T-cell (primary cell): ENCODE measurements around the gene PLXNA2. TPM values are rescaled to one million over a fixed set of nuclear protein-coding genes. Genes with fewer than 3 reads are reported as not detected.

Source experiments
- ATAC-seq, 4 experiments: fragments of 200-7000 bp in 3 of 4; fragments of 150-1000 bp in 1 of 4; cut with Tn5 transposase; replicated peaks in 1 of 4; 1 replicate in 3 of 4; 2 replicates in 1 of 4; pipeline ENCODE4 v1.10.0; 2021; ENCODE audit warnings: moderate library complexity in 3 of 4, mild to moderate bottlenecking in 2 of 4, moderate number of reproducible peaks in 1 of 4
- CTCF ChIA-PET, 2 donors: fragments of 300-600 bp; sonication (Branson Sonifier 250); formaldehyde crosslinking; loops; one replicate each; lab custom pipeline; 2022; ENCODE audit warnings: antibody characterized with exemption in 2 of 2; lab: Charles Lee
- POLR2A ChIA-PET, 2 donors: fragments of 300-600 bp; sonication (Branson Sonifier 250); formaldehyde crosslinking; loops; one replicate each; lab custom pipeline; 2022; ENCODE audit warnings: antibody characterized with exemption in 2 of 2; lab: Charles Lee
- DNase-seq, 35 experiments: peaks; one replicate each; pipeline versions ENCODE4 v3.0.0 to v3.0.0-alpha.2; 2013 to 2023
- H3K27ac ChIP-seq: one replicate; pipeline ENCODE4 v1.5.1; 2013; ENCODE audit warnings: low read length
- H3K27me3 ChIP-seq, 2 experiments: replicated peaks in 1 of 2; 1 replicate in 1 of 2; 2 replicates in 1 of 2; pipeline versions ENCODE4 v1.6.1 to v1.7.0; 2013; ENCODE audit warnings: low read length in 1 of 2, mixed read lengths in 1 of 2; ENCODE audit not compliant: control insufficient read depth in 2 of 2, insufficient read depth in 2 of 2; ENCODE audit errors: extremely low read depth in 1 of 2
- H3K36me3 ChIP-seq, 2 donors: 1 replicate in 1 of 2; 2 replicates in 1 of 2; pipeline versions ENCODE4 v1.6.1 to v1.7.0; 2013; ENCODE audit warnings: low read length in 1 of 2; ENCODE audit not compliant: control insufficient read depth in 2 of 2, insufficient read depth in 1 of 2; ENCODE audit errors: extremely low read depth in 1 of 2
- H3K4me1 ChIP-seq, 2 experiments: 1 replicate in 1 of 2; 2 replicates in 1 of 2; pipeline versions ENCODE4 v1.6.1 to v1.7.0; 2013; ENCODE audit warnings: low read length in 2 of 2, mixed read lengths in 1 of 2; ENCODE audit not compliant: insufficient read depth in 2 of 2, control insufficient read depth in 1 of 2; ENCODE audit errors: extremely low read depth in 1 of 2
- H3K4me3 ChIP-seq, 2 donors: 1 replicate in 1 of 2; 2 replicates in 1 of 2; pipeline versions ENCODE4 v1.5.1 to v1.7.0; 2013; ENCODE audit warnings: mild to moderate bottlenecking in 2 of 2, low read length in 1 of 2, moderate library complexity in 1 of 2; ENCODE audit not compliant: control insufficient read depth in 1 of 2; ENCODE audit errors: extremely low read depth in 1 of 2
- H3K9me3 ChIP-seq: 2 replicates; pipeline ENCODE4 v1.7.0; 2013
- H3K27ac Mint-ChIP-seq, 2 donors: one replicate each; pipeline ENCODE4 v1.8.0; 2020 to 2021; ENCODE audit warnings: mild to moderate bottlenecking in 2 of 2, mixed read lengths in 2 of 2
- H3K27me3 Mint-ChIP-seq, 2 donors: one replicate each; pipeline ENCODE4 v1.8.0; 2021 to 2022; ENCODE audit warnings: mixed read lengths in 2 of 2
- H3K36me3 Mint-ChIP-seq: one replicate; pipeline ENCODE4 v1.8.0; 2021; ENCODE audit warnings: mixed read lengths
- H3K4me1 Mint-ChIP-seq, 3 donors: one replicate each; pipeline ENCODE4 v1.8.0; 2020 to 2022; ENCODE audit warnings: mixed read lengths in 3 of 3, mild to moderate bottlenecking in 1 of 3
- H3K4me3 Mint-ChIP-seq, 3 donors: one replicate each; pipeline ENCODE4 v1.8.0; 2020 to 2022; ENCODE audit warnings: mild to moderate bottlenecking in 3 of 3, mixed read lengths in 3 of 3, moderate library complexity in 3 of 3
- H3K9me3 Mint-ChIP-seq, 3 donors: one replicate each; pipeline ENCODE4 v1.8.0; 2020 to 2022; ENCODE audit warnings: mixed read lengths in 3 of 3
- WGBS: methylation state at CpG from one replicate; pipeline ENCODE4 v1.1.5; 2013; ENCODE audit warnings: missing lambda C conversion rate; ENCODE audit not compliant: insufficient coverage; 5-methylcytosine and 5-hydroxymethylcytosine counted together
- total RNA-seq, 35 experiments: library from RNA in 6 of 35; stranded (reverse) in 6 of 35; fragments of 120-200 nt in 1 of 35; gene quantifications; one replicate each; pipeline versions ENCODE4 v1.2.1 to v1.2.4 and lab custom pipeline; 2013 to 2026

Gene PLXNA2
- total RNA-seq, 5 donors from 2014 or later (not counting 1 experiment from before 2014, with no cell fraction given) = 1.3 to 2.6 (median 2.2) TPM

DNA sequence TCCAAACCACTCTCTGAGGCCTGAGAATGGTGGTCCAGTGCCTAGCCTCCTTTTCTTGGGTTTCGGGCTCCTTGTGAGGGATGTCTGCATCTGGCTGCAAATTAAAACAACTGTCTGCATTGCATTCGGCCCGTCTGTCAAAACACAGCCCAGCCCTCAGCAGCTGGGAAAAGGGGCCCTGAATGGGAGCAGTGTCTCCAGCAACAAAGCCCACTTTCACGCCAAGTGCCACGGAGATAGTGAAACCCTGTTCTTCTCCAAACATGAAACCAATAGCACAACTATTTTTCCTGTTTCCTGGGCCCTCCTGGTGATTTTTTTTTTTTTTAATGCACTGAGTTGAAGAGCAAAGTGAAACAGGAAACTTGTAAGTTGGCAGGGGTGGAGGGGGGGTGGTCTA, 138.4 kb downstream of the PLXNA2 start:
- WGBS = 83% methylated on average over 3 of the region's 5 CpGs
- no peaks in the 10 kb centered on the region for H3K9me3 Mint-ChIP-seq
- CTCF ChIA-PET = interaction anchor here in 1 of 2 donors (0.6 kb wide), 1 partner anchor 1085 kb away, joined by 3 read pairs; no protein-coding TSS in a partner anchor

GRCh38 chr1:208103597-208104513, 140.3 kb downstream of the PLXNA2 start:
- WGBS = 83% methylated on average over 7 of the region's 7 CpGs

More for the DNA sequence above, 138.4 kb downstream of the PLXNA2 start:
- no peaks in the 10 kb centered on the region for H3K4me1 Mint-ChIP-seq
- Histone ChIP-seq H3K27me3 (peaks cover 0 to 10% of the 10 kb centered on the region in 2 experiments), H3K36me3 (no peaks in the 10 kb centered on the region), H3K27ac (no peak overlapping the region), H3K4me3 (no peak overlapping the region), H3K9me3 (no peaks in the 10 kb centered on the region), H3K4me1 (no peaks in the 10 kb centered on the region)
- H3K27me3 Mint-ChIP-seq = peaks cover 9 to 11% of the 10 kb centered on the region in 2 donors
- no peak for DNase-seq
- no peaks in the 10 kb centered on the region for H3K36me3 Mint-ChIP-seq
- no peak overlapping the region for H3K27ac Mint-ChIP-seq
- POLR2A ChIA-PET = no interaction called here
- no peak overlapping the region for H3K4me3 Mint-ChIP-seq
- ATAC-seq = no peak

GRCh38 chr1:208101661-208102431, 142.3 kb downstream of the PLXNA2 start:
- peaks cover 5 to 8% of the 10 kb centered on the region in 2 donors for H3K27me3 Mint-ChIP-seq
- H3K36me3 ChIP-seq = no peaks in the 10 kb centered on the region
- no peak overlapping the region for H3K27ac Mint-ChIP-seq
- WGBS = 82% methylated on average over 8 of the region's 11 CpGs
- H3K4me3 ChIP-seq = no peak overlapping the region
- H3K9me3 Mint-ChIP-seq = no peaks in the 10 kb centered on the region
- no peak for DNase-seq
- ChIA-PET POLR2A (no interaction called here), CTCF (no interaction called here)
- H3K4me1 ChIP-seq = no peaks in the 10 kb centered on the region
- H3K4me3 Mint-ChIP-seq = no peak overlapping the region
- no peaks in the 10 kb centered on the region for H3K4me1 Mint-ChIP-seq
- peaks cover 0 to 8% of the 10 kb centered on the region in 2 experiments for H3K27me3 ChIP-seq
- H3K9me3 ChIP-seq = no peaks in the 10 kb centered on the region
- ATAC-seq = no peak
- H3K36me3 Mint-ChIP-seq = no peaks in the 10 kb centered on the region
- no peak overlapping the region for H3K27ac ChIP-seq

More at GRCh38 chr1:208103597-208104513, 140.3 kb downstream of the PLXNA2 start:
- ChIA-PET POLR2A (no interaction called here), CTCF (no interaction called here)
- H3K27me3 Mint-ChIP-seq = peaks cover 5 to 8% of the 10 kb centered on the region in 2 donors
- no peak overlapping the region for H3K27ac ChIP-seq
- H3K9me3 Mint-ChIP-seq = no peaks in the 10 kb centered on the region
- H3K36me3 ChIP-seq = no peaks in the 10 kb centered on the region
- H3K4me3 Mint-ChIP-seq = no peak overlapping the region
- H3K4me1 ChIP-seq = no peaks in the 10 kb centered on the region
- H3K4me1 Mint-ChIP-seq = no peaks in the 10 kb centered on the region
- H3K36me3 Mint-ChIP-seq = no peaks in the 10 kb centered on the region
- no peaks in the 10 kb centered on the region for H3K9me3 ChIP-seq
- no peak overlapping the region for H3K27ac Mint-ChIP-seq
- peaks cover 0 to 8% of the 10 kb centered on the region in 2 experiments for H3K27me3 ChIP-seq
- H3K4me3 ChIP-seq = no peak overlapping the region
- DNase-seq (no peak), ATAC-seq (no peak)

GRCh38 chr1:208100906-208101305, 143.3 kb downstream of the PLXNA2 start:
- Mint-ChIP-seq H3K4me3 (no peak overlapping the region), H3K27me3 (peaks cover 5 to 8% of the 10 kb centered on the region in 2 donors), H3K9me3 (no peaks in the 10 kb centered on the region), H3K27ac (no peak overlapping the region), H3K36me3 (no peaks in the 10 kb centered on the region), H3K4me1 (no peaks in the 10 kb centered on the region)
- Histone ChIP-seq H3K27ac (no peak overlapping the region), H3K9me3 (no peaks in the 10 kb centered on the region), H3K4me1 (no peaks in the 10 kb centered on the region), H3K4me3 (no peak overlapping the region), H3K36me3 (no peaks in the 10 kb centered on the region), H3K27me3 (peaks cover 0 to 8% of the 10 kb centered on the region in 2 experiments)
- CTCF ChIA-PET = interaction anchor here in 1 of 2 donors (0.6 kb wide), 1 partner anchor 79 kb away, joined by 3 read pairs; no protein-coding TSS in a partner anchor
- POLR2A ChIA-PET = no interaction called here
- no peak for DNase-seq
- 85% methylated on average over 3 of the region's 5 CpGs for WGBS
- ATAC-seq = no peak

DNA sequence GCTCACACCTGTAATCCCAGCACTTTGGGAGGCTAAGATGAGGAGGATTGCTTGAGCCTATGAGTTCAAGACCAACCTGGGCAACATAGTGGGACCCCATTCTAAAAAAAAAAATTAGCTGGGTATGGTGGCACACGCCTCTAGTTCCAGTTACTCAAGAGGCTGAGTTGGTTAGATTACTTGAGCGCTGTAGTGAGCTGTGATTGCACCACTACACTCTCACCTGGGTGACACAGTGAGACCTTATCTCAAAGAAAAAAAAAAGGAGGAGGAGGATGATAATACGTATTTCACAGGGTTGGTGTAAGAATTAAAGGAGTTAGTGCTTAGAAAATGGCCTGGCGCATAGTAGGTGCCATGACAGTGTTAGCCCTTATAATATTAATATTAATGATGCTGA, 144.1 kb downstream of the PLXNA2 start:
- Histone ChIP-seq H3K9me3 (no peaks in the 10 kb centered on the region), H3K27ac (no peak overlapping the region), H3K36me3 (no peaks in the 10 kb centered on the region), H3K4me1 (no peaks in the 10 kb centered on the region), H3K4me3 (no peak overlapping the region), H3K27me3 (peaks cover 0 to 8% of the 10 kb centered on the region in 2 experiments)
- H3K4me3 Mint-ChIP-seq = no peak overlapping the region
- DNase-seq = no peak
- POLR2A ChIA-PET = no interaction called here
- H3K9me3 Mint-ChIP-seq = no peaks in the 10 kb centered on the region
- H3K27ac Mint-ChIP-seq = no peak overlapping the region
- CTCF ChIA-PET = no interaction called here
- H3K36me3 Mint-ChIP-seq = no peaks in the 10 kb centered on the region
- no peak for ATAC-seq
- no CpG with 5 or more reads among the region's 4 CpGs for WGBS
- H3K27me3 Mint-ChIP-seq = peaks cover 5 to 8% of the 10 kb centered on the region in 2 donors
- H3K4me1 Mint-ChIP-seq = no peaks in the 10 kb centered on the region

GRCh38 chr1:208098773-208099172, 145.4 kb downstream of the PLXNA2 start:
- 93% methylated on average over 7 of the region's 7 CpGs for WGBS

More at GRCh38 chr1:208098773-208099172, 145.4 kb downstream of the PLXNA2 start:
- H3K27me3 ChIP-seq = peaks cover 0 to 8% of the 10 kb centered on the region in 2 experiments
- no peaks in the 10 kb centered on the region for H3K9me3 ChIP-seq
- CTCF ChIA-PET = no interaction called here
- no peaks in the 10 kb centered on the region for H3K36me3 ChIP-seq
- H3K4me3 Mint-ChIP-seq = no peak overlapping the region
- no peak overlapping the region for H3K27ac ChIP-seq
- no peak overlapping the region for H3K4me3 ChIP-seq
- POLR2A ChIA-PET = no interaction called here
- H3K4me1 Mint-ChIP-seq = no peaks in the 10 kb centered on the region
- no peaks in the 10 kb centered on the region for H3K4me1 ChIP-seq
- no peak overlapping the region for H3K27ac Mint-ChIP-seq
- H3K27me3 Mint-ChIP-seq = peaks cover 5 to 8% of the 10 kb centered on the region in 2 donors
- no peaks in the 10 kb centered on the region for H3K9me3 Mint-ChIP-seq
- no peaks in the 10 kb centered on the region for H3K36me3 Mint-ChIP-seq
- DNase-seq (no peak), ATAC-seq (no peak)
